ENCODE results near the gene IPO4. TPM values are rescaled to one million over a fixed set of nuclear protein-coding genes. Genes with fewer than 3 reads are reported as not detected.
"Not testable (repeated sequence)": the region's sequence is repeated elsewhere in the genome, so short reads cannot be mapped to it uniquely, and the experiment has no call there.

The IPO4 gene
- total and polyA plus RNA-seq, 2 donors (not counting 1 experiment from before 2014, with no cell fraction given): 12.4 to 25.3 TPM

DNA sequence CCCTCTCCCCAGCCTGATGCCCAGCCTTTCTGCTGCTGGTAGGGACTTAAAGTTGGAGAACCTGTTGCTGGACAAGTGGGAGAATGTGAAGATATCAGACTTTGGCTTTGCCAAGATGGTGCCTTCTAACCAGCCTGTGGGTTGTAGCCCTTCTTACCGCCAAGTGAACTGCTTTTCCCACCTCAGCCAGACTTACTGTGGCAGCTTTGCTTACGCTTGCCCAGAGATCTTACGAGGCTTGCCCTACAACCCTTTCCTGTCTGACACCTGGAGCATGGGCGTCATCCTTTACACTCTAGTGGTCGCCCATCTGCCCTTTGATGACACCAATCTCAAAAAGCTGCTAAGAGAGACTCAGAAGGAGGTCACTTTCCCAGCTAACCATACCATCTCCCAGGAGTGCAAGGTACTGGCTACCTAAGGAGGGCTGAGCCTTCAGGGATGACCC, 18.5 kb upstream of the IPO4 start:
- TF ChIP-seq, protein P1, sequence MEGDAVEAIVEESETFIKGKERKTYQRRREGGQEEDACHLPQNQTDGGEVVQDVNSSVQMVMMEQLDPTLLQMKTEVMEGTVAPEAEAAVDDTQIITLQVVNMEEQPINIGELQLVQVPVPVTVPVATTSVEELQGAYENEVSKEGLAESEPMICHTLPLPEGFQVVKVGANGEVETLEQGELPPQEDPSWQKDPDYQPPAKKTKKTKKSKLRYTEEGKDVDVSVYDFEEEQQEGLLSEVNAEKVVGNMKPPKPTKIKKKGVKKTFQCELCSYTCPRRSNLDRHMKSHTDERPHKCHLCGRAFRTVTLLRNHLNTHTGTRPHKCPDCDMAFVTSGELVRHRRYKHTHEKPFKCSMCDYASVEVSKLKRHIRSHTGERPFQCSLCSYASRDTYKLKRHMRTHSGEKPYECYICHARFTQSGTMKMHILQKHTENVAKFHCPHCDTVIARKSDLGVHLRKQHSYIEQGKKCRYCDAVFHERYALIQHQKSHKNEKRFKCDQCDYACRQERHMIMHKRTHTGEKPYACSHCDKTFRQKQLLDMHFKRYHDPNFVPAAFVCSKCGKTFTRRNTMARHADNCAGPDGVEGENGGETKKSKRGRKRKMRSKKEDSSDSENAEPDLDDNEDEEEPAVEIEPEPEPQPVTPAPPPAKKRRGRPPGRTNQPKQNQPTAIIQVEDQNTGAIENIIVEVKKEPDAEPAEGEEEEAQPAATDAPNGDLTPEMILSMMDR (conservative IDR thresholded peaks at IDR 0.05 in 1 of 2, IDR thresholded peaks at IDR 0.05 in 1 of 2; ENCODE audit: low read depth in 1 of 2, low read length in 2 of 2): no peak
- no peak for TF ChIP-seq EZH2 (IDR thresholded peaks at IDR 0.05; ENCODE audit: low read length, missing control alignments)
- Histone ChIP-seq H3K79me2 (ENCODE audit: control insufficient read depth, insufficient read depth, low read length) (no peaks in the 10 kb centered on the region), H3K9me3 (ENCODE audit: control insufficient read depth, insufficient read depth, low read depth, low read length) (no peaks in the 10 kb centered on the region), H4K20me1 (ENCODE audit: control insufficient read depth, extremely low read depth, insufficient read depth, low read length) (no peaks in the 10 kb centered on the region), H3K4me1 (ENCODE audit: control insufficient read depth, extremely low read depth, insufficient read depth, low read length) (no peaks in the 10 kb centered on the region), H3K36me3 (ENCODE audit: control insufficient read depth, insufficient read depth, low read length) (peaks cover 22% of the 10 kb centered on the region), H2AFZ (ENCODE audit: low read length) (no peak overlapping the region), H3K27me3 (ENCODE audit: control insufficient read depth, insufficient read depth, low read length) (no peaks in the 10 kb centered on the region), H3K27ac (ENCODE audit: insufficient read depth, low read length) (no peak overlapping the region), H3K4me2 (ENCODE audit: extremely low read depth, insufficient read depth, low read length) (no peak overlapping the region), H3K9ac (ENCODE audit: insufficient read depth, low read length) (no peak overlapping the region), H3K4me3 (replicated peaks in 1 of 4; ENCODE audit: control extremely low read depth in 1 of 4, insufficient read depth in 1 of 4, low read depth in 3 of 4, low read length in 4 of 4) (no peak overlapping the region)
- no peak for DNase-seq (ENCODE audit: low read depth in 2 of 2)

DNA sequence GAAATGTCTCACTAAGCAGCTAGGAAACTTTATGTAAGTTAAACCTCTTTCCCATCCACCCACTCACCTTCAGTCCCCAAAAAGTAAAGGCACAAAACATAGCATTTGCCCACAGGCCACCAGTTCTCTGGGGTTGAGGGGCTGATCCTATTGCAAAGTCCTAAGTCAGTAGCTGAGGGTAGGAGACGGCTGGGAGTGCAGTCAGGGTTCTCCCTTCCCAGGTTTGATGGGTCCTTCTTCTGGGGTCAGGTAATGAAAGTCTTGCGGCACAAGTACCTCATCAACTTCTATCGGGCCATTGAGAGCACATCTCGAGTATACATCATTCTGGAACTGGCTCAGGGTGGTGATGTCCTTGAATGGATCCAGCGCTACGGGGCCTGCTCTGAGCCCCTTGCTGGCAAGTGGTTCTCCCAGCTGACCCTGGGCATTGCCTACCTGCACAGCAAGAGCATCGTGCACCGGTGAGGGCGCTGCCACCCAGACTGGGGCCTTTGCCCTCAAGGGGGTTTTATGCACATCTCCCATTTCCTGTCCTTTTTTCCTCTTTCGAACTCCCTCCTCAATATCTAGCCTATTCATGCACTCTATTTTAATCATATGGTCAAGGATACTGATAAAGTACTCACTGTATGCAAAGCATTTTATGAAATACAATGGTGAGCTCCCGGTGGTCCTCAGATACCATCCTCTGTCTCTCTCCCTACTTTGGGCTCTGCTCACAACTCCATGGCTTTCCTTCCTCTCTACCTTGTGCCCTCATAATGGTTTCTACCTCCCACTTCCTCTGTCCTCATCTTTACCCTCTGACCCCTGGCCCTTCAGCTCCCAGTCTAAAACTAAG, 17.9 kb upstream of the IPO4 start:
- no peak overlapping the region for H3K27ac ChIP-seq (ENCODE audit: insufficient read depth, low read length)
- no peak overlapping the region for H2AFZ ChIP-seq (ENCODE audit: low read length)
- H3K4me2 ChIP-seq (ENCODE audit: extremely low read depth, insufficient read depth, low read length): no peak overlapping the region
- no peaks in the 10 kb centered on the region for H3K9me3 ChIP-seq (ENCODE audit: control insufficient read depth, insufficient read depth, low read depth, low read length)
- no peaks in the 10 kb centered on the region for H3K4me1 ChIP-seq (ENCODE audit: control insufficient read depth, extremely low read depth, insufficient read depth, low read length)
- no peak for DNase-seq (ENCODE audit: low read depth in 2 of 2)
- H3K9ac ChIP-seq (ENCODE audit: insufficient read depth, low read length): no peak overlapping the region
- H3K36me3 ChIP-seq (ENCODE audit: control insufficient read depth, insufficient read depth, low read length): peaks cover 22% of the 10 kb centered on the region
- no peaks in the 10 kb centered on the region for H3K27me3 ChIP-seq (ENCODE audit: control insufficient read depth, insufficient read depth, low read length)
- TF ChIP-seq, protein P1 (conservative IDR thresholded peaks at IDR 0.05 in 1 of 2, IDR thresholded peaks at IDR 0.05 in 1 of 2; ENCODE audit: low read depth in 1 of 2, low read length in 2 of 2): no peak
- no peak for TF ChIP-seq EZH2 (IDR thresholded peaks at IDR 0.05; ENCODE audit: low read length, missing control alignments)
- H3K4me3 ChIP-seq (replicated peaks in 1 of 4; ENCODE audit: control extremely low read depth in 1 of 4, insufficient read depth in 1 of 4, low read depth in 3 of 4, low read length in 4 of 4): no peak overlapping the region
- no peaks in the 10 kb centered on the region for H3K79me2 ChIP-seq (ENCODE audit: control insufficient read depth, insufficient read depth, low read length)
- no peaks in the 10 kb centered on the region for H4K20me1 ChIP-seq (ENCODE audit: control insufficient read depth, extremely low read depth, insufficient read depth, low read length)

DNA sequence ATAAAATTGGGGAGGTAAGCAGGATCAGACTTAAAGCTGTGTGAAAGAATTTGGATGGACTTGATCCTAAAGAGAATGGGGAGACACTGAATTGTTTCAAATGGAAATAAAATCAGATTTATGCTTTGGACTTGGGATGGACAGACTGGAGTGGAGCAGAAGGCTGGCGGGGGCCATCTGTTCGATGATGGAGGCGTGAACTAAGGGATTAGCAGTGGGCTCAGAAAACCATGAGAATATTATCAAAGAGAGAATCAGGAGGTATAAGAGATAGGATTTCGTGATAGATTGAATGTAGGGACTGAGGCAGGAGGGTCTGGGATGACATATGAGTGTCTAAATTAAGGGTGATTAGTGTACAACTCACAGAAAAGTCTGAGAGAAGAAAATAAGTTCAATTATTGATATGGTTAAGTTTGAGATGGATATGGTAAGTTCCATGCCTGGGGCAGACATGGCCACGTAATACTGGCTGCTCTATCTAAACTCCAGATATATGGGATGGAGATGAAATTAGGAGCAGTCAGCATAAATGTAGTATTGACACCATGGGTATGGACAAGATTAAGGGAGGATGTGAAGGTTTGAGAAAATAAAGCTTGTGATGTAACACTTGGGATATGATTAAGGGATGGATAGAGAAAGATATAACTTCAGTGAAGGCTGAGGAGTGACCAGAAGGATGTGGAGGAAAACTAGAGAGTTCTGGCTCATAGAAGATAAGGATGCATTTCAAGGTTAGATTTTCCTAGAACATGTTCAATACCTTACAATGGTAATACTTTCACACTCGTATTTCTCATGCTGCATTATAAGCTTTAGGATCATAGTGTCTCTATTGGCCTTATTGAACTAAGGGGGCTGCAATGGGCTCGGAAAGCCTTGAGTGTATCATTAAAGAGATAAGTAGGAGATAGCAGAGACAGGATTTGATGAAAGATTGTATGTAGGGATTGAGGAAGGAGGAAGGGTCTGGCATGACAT, 15.8 kb upstream of the IPO4 start:
- no peaks in the 10 kb centered on the region for H3K9me3 ChIP-seq (ENCODE audit: control insufficient read depth, insufficient read depth, low read depth, low read length)
- H3K27ac ChIP-seq (ENCODE audit: insufficient read depth, low read length): no peak overlapping the region
- H3K9ac ChIP-seq (ENCODE audit: insufficient read depth, low read length): no peak overlapping the region
- no peaks in the 10 kb centered on the region for H3K79me2 ChIP-seq (ENCODE audit: control insufficient read depth, insufficient read depth, low read length)
- H3K4me1 ChIP-seq (ENCODE audit: control insufficient read depth, extremely low read depth, insufficient read depth, low read length): no peaks in the 10 kb centered on the region
- no peaks in the 10 kb centered on the region for H3K27me3 ChIP-seq (ENCODE audit: control insufficient read depth, insufficient read depth, low read length)
- H4K20me1 ChIP-seq (ENCODE audit: control insufficient read depth, extremely low read depth, insufficient read depth, low read length): no peaks in the 10 kb centered on the region
- H3K36me3 ChIP-seq (ENCODE audit: control insufficient read depth, insufficient read depth, low read length): peaks cover 13% of the 10 kb centered on the region
- no peak overlapping the region for H3K4me3 ChIP-seq (replicated peaks in 1 of 4; ENCODE audit: control extremely low read depth in 1 of 4, insufficient read depth in 1 of 4, low read depth in 3 of 4, low read length in 4 of 4)
- TF ChIP-seq, protein P1 (conservative IDR thresholded peaks at IDR 0.05 in 1 of 2, IDR thresholded peaks at IDR 0.05 in 1 of 2; ENCODE audit: low read depth in 1 of 2, low read length in 2 of 2): no peak
- TF ChIP-seq EZH2 (IDR thresholded peaks at IDR 0.05; ENCODE audit: low read length, missing control alignments): no peak
- no peak overlapping the region for H3K4me2 ChIP-seq (ENCODE audit: extremely low read depth, insufficient read depth, low read length)
- no peak overlapping the region for H2AFZ ChIP-seq (ENCODE audit: low read length)
- DNase-seq (ENCODE audit: low read depth in 2 of 2): no peak

GRCh38 chr14:24203249-24203886, 14.8 kb upstream of the IPO4 start:
- not testable (repeated sequence) for H3K4me3 ChIP-seq (replicated peaks in 1 of 4; ENCODE audit: control extremely low read depth in 1 of 4, insufficient read depth in 1 of 4, low read depth in 3 of 4, low read length in 4 of 4); H3K9ac ChIP-seq (ENCODE audit: insufficient read depth, low read length); H3K4me1 ChIP-seq (ENCODE audit: control insufficient read depth, extremely low read depth, insufficient read depth, low read length); DNase-seq (ENCODE audit: low read depth in 2 of 2); H3K27ac ChIP-seq (ENCODE audit: insufficient read depth, low read length); H3K27me3 ChIP-seq (ENCODE audit: control insufficient read depth, insufficient read depth, low read length); H4K20me1 ChIP-seq (ENCODE audit: control insufficient read depth, extremely low read depth, insufficient read depth, low read length); H3K4me2 ChIP-seq (ENCODE audit: extremely low read depth, insufficient read depth, low read length); H3K79me2 ChIP-seq (ENCODE audit: control insufficient read depth, insufficient read depth, low read length); H2AFZ ChIP-seq (ENCODE audit: low read length); H3K9me3 ChIP-seq (ENCODE audit: control insufficient read depth, insufficient read depth, low read depth, low read length)
- peaks cover 13% of the 10 kb centered on the region for H3K36me3 ChIP-seq (ENCODE audit: control insufficient read depth, insufficient read depth, low read length)

All from fibroblast of lung (primary cell).